ENCODE measurements around the gene FRMD4A.
"Not testable (repeated sequence)": the region's sequence is repeated elsewhere in the genome, so short reads cannot be mapped to it uniquely, and the experiment has no call there.

The FRMD4A gene

DNA sequence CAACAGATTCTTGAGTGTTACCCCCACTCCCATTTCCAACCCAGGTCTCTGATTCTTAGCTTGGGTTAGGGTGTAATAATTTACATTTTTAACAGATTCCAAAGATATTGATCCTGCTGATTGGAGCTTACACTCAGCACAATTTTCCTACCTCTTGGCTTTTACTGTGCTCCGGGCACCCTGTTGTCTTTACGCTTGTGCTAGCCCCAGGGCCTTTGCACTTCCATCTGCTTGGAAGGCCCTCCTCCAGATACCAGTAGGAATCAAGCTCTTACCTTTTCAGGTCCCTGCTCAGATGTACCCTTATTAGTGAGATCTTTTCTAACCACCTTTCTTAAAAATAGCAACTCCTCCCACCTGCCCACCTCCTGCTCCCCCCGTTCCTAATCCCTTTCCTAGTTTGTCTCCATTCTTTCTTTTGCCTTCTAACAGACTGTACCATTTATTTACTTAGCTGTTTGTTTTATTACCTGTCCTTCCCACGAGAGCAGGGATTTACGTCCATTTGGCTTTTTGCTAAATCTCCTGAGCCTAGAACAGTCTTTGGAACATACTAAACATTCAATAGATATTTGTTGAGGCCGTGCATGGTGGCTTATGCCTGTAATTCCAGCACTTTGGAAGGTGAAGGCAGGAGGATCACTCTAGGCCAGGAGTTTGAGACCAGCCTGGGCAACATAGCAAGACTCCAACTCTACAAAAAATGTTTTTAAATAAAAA, 427.7 kb downstream of the FRMD4A start:
- no peaks in the 10 kb centered on the region for H4K20me1 ChIP-seq (ENCODE audit: control insufficient read depth, insufficient read depth, low read depth, low read length)
- H3K4me3 ChIP-seq (ENCODE audit: low read length) = no peak overlapping the region
- H3K9me2 ChIP-seq (replicated peaks; ENCODE audit: control insufficient read depth, low read length) = no peaks in the 10 kb centered on the region
- TF ChIP-seq, protein P1, sequence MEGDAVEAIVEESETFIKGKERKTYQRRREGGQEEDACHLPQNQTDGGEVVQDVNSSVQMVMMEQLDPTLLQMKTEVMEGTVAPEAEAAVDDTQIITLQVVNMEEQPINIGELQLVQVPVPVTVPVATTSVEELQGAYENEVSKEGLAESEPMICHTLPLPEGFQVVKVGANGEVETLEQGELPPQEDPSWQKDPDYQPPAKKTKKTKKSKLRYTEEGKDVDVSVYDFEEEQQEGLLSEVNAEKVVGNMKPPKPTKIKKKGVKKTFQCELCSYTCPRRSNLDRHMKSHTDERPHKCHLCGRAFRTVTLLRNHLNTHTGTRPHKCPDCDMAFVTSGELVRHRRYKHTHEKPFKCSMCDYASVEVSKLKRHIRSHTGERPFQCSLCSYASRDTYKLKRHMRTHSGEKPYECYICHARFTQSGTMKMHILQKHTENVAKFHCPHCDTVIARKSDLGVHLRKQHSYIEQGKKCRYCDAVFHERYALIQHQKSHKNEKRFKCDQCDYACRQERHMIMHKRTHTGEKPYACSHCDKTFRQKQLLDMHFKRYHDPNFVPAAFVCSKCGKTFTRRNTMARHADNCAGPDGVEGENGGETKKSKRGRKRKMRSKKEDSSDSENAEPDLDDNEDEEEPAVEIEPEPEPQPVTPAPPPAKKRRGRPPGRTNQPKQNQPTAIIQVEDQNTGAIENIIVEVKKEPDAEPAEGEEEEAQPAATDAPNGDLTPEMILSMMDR (IDR thresholded peaks at IDR 0.05; ENCODE audit: low read depth, low read length, poor library complexity, severe bottlenecking) = no peak
- TF ChIP-seq EZH2phosphoT487 (IDR thresholded peaks at IDR 0.05; ENCODE audit: borderline replicate concordance, low read length) = no peak
- H3K4me1 ChIP-seq (ENCODE audit: control insufficient read depth, low read length) = peaks cover 12% of the 10 kb centered on the region
- no peaks in the 10 kb centered on the region for H3K36me3 ChIP-seq (ENCODE audit: control insufficient read depth, low read length)
- no peaks in the 10 kb centered on the region for H3K9me3 ChIP-seq (ENCODE audit: control insufficient read depth, insufficient read depth, low read length)
- H3K79me2 ChIP-seq (ENCODE audit: control insufficient read depth, low read length) = no peaks in the 10 kb centered on the region
- no peak overlapping the region for H3K4me2 ChIP-seq (ENCODE audit: low read length)
- H3K27me3 ChIP-seq (ENCODE audit: control insufficient read depth, low read length) = peaks cover 13% of the 10 kb centered on the region
- H3F3A ChIP-seq (ENCODE audit: control insufficient read depth, insufficient read depth) = no peaks in the 10 kb centered on the region
- no peak overlapping the region for H3K27ac ChIP-seq (ENCODE audit: low read depth, low read length)

DNA sequence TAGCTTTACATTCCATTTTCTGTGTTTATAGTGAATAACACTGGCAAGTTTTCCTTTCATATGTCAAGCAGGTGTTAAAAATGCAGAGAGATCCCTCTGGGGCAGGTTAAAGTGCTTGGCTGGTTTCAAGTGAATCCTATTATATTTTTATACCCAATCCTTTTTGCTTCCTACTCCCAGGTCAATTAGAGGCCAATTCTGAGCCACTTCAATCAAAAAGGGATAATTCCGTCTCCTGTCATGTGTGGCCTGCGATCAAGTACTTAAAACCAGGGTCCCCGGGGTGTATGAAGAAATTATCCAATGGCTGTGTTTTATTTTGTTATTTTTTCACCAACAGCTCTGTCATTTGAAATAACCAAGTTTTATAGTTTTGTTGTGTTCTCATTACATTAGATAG, 430.8 kb downstream of the FRMD4A start:
- no peaks in the 10 kb centered on the region; the same call in 1 of the 2 replicates for H3K27me3 ChIP-seq (ENCODE audit: control insufficient read depth, low read length)
- H3F3A ChIP-seq (ENCODE audit: control insufficient read depth, insufficient read depth) = no peaks in the 10 kb centered on the region
- no peaks in the 10 kb centered on the region for H3K9me2 ChIP-seq (replicated peaks; ENCODE audit: control insufficient read depth, low read length)
- no peaks in the 10 kb centered on the region for H3K79me2 ChIP-seq (ENCODE audit: control insufficient read depth, low read length)
- peaks cover 12% of the 10 kb centered on the region for H3K4me1 ChIP-seq (ENCODE audit: control insufficient read depth, low read length)
- H3K27ac ChIP-seq (ENCODE audit: low read depth, low read length) = no peak overlapping the region
- no peaks in the 10 kb centered on the region for H3K9me3 ChIP-seq (ENCODE audit: control insufficient read depth, insufficient read depth, low read length)
- no peak overlapping the region for H3K4me2 ChIP-seq (ENCODE audit: low read length)
- H4K20me1 ChIP-seq (ENCODE audit: control insufficient read depth, insufficient read depth, low read depth, low read length) = no peaks in the 10 kb centered on the region
- TF ChIP-seq, protein P1 (IDR thresholded peaks at IDR 0.05; ENCODE audit: low read depth, low read length, poor library complexity, severe bottlenecking) = no peak
- TF ChIP-seq EZH2phosphoT487 (IDR thresholded peaks at IDR 0.05; ENCODE audit: borderline replicate concordance, low read length) = no peak
- no peaks in the 10 kb centered on the region for H3K36me3 ChIP-seq (ENCODE audit: control insufficient read depth, low read length)
- H3K4me3 ChIP-seq (ENCODE audit: low read length) = no peak overlapping the region

DNA sequence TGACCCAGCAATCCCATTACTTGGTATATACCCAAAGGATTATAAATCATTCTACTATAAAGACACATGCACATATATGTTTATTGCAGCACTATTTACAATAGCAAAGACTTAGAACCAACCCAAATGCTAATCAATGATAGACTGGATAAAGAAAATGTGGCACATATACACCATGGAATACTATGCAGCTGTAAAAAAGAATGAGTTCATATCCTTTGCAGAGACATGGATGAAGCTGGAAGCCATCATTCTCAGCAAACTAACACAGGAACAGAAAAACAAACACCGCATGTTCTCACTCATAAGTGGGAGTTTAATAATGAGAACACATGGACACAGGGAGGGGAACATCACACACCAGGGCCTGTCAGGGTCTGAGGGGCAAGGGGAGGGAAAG, 434.6 kb downstream of the FRMD4A start:
- H3F3A ChIP-seq (ENCODE audit: control insufficient read depth, insufficient read depth); H3K27ac ChIP-seq (ENCODE audit: low read depth, low read length); H3K4me2 ChIP-seq (ENCODE audit: low read length); H3K36me3 ChIP-seq (ENCODE audit: control insufficient read depth, low read length); H3K9me3 ChIP-seq (ENCODE audit: control insufficient read depth, insufficient read depth, low read length); H3K9me2 ChIP-seq (replicated peaks; ENCODE audit: control insufficient read depth, low read length); H3K79me2 ChIP-seq (ENCODE audit: control insufficient read depth, low read length); H4K20me1 ChIP-seq (ENCODE audit: control insufficient read depth, insufficient read depth, low read depth, low read length); H3K4me3 ChIP-seq (ENCODE audit: low read length): not testable (repeated sequence)
- H3K27me3 ChIP-seq (ENCODE audit: control insufficient read depth, low read length) = peaks cover 34% of the 10 kb centered on the region
- H3K4me1 ChIP-seq (ENCODE audit: control insufficient read depth, low read length) = peaks cover 19% of the 10 kb centered on the region

DNA sequence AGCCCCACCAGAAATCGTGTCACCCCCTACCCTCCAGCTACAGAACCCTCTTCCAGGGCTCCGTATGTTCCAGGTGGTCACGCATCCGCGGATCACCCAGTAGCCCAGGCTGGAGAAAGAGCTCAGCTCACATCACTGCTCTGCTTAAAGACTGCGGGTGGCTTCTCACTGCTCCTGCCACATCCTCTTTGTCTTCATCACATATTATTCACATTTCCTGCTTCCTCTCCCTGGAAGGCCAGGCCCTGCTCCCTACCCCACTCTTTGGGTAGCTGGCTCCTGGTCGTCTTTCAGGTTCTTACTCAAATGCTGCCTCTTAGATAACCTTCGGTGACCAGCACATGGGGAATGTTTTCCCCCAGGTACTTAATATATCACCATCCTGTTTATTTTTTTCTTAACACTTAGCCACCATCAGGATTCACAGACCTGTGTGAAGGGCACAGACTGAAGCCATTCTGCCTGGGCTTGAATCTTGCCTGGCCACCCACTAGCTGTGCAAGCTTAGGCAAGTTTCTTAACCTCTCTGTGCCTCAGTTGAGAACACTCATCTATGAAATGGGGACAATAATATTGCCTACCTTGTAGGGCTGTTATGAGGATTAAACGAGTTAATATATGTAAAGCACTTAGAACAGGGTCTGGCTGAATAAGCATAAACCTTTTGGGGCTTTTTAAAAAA, 436.2 kb downstream of the FRMD4A start:
- no peak for TF ChIP-seq EZH2phosphoT487 (IDR thresholded peaks at IDR 0.05; ENCODE audit: borderline replicate concordance, low read length)
- TF ChIP-seq, protein P1 (IDR thresholded peaks at IDR 0.05; ENCODE audit: low read depth, low read length, poor library complexity, severe bottlenecking) = no peak
- no peaks in the 10 kb centered on the region for H3K9me2 ChIP-seq (replicated peaks; ENCODE audit: control insufficient read depth, low read length)
- no peak overlapping the region for H3K27ac ChIP-seq (ENCODE audit: low read depth, low read length)
- H3K9me3 ChIP-seq (ENCODE audit: control insufficient read depth, insufficient read depth, low read length) = no peaks in the 10 kb centered on the region
- no peaks in the 10 kb centered on the region for H4K20me1 ChIP-seq (ENCODE audit: control insufficient read depth, insufficient read depth, low read depth, low read length)
- no peak overlapping the region for H3K4me2 ChIP-seq (ENCODE audit: low read length)
- H3F3A ChIP-seq (ENCODE audit: control insufficient read depth, insufficient read depth) = no peaks in the 10 kb centered on the region
- peaks cover 26% of the 10 kb centered on the region for H3K4me1 ChIP-seq (ENCODE audit: control insufficient read depth, low read length)
- no peaks in the 10 kb centered on the region for H3K36me3 ChIP-seq (ENCODE audit: control insufficient read depth, low read length)
- H3K79me2 ChIP-seq (ENCODE audit: control insufficient read depth, low read length) = no peaks in the 10 kb centered on the region
- H3K27me3 ChIP-seq (ENCODE audit: control insufficient read depth, low read length) = peaks cover 49% of the 10 kb centered on the region
- no peak overlapping the region for H3K4me3 ChIP-seq (ENCODE audit: low read length)
